ENCODE results near the gene PKNOX2.

PKNOX2 gene

DNA sequence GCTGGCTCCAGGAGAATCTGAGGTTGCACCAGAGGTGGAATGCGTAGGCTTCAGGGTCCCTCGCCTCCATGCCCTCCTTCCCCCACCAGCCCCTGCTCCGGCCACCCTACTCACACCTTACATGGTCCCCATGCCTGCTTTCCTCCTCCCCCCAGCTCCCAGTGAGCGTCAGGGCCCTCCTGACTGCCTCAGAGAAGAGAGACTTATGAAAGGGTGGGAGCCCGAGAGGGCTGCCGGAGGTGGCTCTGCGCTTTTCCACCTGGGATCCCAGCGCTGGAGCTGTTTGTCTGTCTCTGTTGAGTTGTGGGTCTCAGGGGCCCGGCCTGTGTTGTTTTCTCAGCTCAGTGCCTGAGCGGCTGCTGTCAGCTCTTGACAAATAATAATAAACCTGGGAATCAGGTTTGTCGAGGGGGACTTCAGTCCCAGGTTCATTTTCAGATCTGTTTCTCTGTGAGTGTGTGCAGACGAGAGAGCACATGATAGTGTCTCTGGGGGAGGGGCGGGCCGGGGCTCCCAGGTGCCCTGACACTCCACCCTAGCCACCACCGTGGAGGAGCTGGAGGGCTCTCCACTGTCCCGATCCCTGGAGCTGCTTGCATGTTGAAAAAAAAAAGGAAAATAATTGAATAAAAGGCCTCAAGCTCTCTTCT, 177.9 kb downstream of the PKNOX2 start:
- DNase-seq (ENCODE audit: low read depth), result no peak
- TF ChIP-seq, protein P1, sequence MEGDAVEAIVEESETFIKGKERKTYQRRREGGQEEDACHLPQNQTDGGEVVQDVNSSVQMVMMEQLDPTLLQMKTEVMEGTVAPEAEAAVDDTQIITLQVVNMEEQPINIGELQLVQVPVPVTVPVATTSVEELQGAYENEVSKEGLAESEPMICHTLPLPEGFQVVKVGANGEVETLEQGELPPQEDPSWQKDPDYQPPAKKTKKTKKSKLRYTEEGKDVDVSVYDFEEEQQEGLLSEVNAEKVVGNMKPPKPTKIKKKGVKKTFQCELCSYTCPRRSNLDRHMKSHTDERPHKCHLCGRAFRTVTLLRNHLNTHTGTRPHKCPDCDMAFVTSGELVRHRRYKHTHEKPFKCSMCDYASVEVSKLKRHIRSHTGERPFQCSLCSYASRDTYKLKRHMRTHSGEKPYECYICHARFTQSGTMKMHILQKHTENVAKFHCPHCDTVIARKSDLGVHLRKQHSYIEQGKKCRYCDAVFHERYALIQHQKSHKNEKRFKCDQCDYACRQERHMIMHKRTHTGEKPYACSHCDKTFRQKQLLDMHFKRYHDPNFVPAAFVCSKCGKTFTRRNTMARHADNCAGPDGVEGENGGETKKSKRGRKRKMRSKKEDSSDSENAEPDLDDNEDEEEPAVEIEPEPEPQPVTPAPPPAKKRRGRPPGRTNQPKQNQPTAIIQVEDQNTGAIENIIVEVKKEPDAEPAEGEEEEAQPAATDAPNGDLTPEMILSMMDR (conservative IDR thresholded peaks at IDR 0.05; ENCODE audit: control insufficient read depth, insufficient read depth, low read depth, low read length), result no peak
- no peak overlapping the region for H3K4me3 ChIP-seq (ENCODE audit: control insufficient read depth, low read depth, low read length)

DNA sequence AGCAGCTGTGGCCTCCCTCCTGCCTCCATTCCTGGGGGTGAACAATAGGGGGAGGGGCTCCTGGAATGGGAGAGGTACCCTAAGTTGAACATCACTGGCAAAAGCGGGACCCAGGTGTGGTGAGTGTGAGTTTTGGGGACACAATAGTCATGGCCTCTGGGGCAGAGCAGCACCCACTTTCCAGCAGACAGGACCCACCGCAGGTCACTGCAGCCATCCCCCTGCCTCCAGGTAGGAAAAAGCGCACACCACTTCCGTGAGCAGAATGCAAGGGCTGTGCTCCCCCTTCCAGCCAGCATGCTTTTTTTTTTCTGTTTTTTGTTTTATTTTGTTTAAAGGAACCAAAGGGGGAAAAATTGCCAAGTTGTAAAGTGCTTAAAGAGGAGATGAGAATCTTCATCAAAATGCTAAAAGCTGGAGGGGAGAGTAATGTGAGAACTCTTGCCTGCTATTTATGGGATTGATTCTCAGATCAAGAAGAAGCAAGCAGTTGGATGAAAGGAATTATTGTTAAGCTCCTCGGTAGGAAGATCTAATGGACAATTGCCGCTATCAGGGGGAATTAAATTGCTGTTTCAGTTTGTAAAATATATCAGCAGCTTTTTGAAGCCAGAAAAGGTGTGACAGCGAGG, 178.7 kb downstream of the PKNOX2 start:
- H3K4me3 ChIP-seq (ENCODE audit: control insufficient read depth, low read depth, low read length), result no peak overlapping the region
- no peak for DNase-seq (ENCODE audit: low read depth)
- TF ChIP-seq, protein P1 (conservative IDR thresholded peaks at IDR 0.05; ENCODE audit: control insufficient read depth, insufficient read depth, low read depth, low read length), result no peak

DNA sequence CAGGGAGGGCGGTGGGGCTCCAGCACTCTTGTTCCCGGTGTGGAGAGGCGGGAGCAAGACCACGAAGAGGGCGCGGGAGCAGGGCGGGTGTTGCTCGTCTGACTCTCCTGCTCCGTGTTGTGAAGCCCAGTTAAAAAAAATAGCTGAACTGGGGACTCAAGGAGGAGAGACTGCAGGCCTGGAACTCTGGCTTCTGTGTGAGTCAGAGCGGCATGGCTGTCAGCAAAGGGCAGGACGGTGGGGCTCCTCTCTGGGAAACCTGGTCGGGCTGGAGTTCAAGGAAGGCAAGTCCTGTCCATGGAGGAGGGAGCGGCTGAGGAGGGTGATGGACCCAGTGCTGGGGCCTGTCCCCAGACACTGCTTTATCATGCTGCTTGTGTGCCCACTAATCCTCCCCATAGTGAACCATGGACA, 179.2 kb downstream of the PKNOX2 start:
- no peak overlapping the region for H3K4me3 ChIP-seq (ENCODE audit: control insufficient read depth, low read depth, low read length)
- DNase-seq (ENCODE audit: low read depth), result no peak

DNA sequence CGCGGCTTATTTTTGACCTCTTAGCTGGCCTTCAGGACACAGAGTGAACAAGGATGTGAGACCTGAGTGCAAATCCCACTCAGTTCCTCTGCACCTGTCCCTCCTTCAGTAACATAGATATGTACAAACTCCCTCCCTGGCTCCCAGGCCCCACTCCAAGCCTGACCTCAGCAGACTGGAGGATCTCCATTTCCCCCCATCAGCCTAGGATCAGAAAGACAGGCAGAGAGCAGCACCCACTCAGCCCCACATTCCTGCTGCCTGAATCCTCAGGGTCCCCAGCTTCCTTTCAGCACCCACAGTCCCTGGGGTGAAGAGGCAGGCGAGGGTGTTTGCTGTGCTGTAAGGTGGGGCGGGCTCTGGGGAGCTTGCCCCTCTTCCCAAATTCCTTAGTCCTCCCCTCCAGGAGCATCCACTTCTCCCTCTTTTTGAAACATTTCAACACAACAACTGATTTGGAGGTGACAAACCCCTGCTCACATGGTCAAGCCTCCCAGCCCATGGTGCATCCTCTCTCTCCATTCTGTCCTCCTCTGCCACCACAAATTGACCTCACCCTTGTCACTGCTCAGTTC, 180.4 kb downstream of the PKNOX2 start:
- no peak for DNase-seq (ENCODE audit: low read depth)
- H3K4me3 ChIP-seq (ENCODE audit: control insufficient read depth, low read depth, low read length), result no peak overlapping the region
- TF ChIP-seq, protein P1 (conservative IDR thresholded peaks at IDR 0.05; ENCODE audit: control insufficient read depth, insufficient read depth, low read depth, low read length), result no peak

More for the DNA sequence above, 179.2 kb downstream of the PKNOX2 start:
- TF ChIP-seq, protein P1 (conservative IDR thresholded peaks at IDR 0.05; ENCODE audit: control insufficient read depth, insufficient read depth, low read depth, low read length), result no peak

DNA sequence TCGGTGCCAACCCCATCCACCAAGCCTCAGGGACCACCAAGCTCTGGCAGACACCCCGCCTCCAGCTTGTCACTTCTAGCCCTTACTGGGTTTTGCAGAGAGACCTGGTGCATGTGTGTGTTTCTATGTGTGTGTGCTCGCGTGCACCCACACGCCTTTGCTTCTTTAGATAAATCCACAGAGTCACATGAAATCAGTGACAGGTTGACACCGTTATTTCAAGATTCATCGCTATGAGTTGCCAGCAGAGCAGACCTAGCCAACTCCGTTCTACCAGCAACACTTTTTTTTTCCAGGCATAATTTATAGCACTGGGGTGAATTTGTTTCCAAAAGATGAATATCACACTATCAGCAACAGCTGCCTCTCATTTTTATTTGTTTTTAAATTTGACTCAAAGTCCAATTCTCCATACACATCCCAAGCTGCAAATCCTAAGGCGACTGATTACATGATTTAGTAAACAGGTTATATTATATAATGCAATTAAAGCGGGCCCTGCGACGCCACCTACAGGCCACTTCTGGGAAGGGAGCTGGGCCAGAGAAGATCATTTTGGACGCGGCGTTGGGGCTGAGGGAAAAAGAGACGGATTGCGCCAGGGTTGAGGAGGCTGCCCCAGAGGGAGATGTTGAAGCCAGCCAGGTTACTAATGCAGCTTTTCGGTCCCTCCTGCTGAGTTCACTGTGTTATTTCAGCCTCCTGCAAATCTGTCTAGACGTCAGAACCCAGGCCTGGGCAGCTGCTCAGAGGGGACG, 181.0 kb downstream of the PKNOX2 start:
- TF ChIP-seq, protein P1 (conservative IDR thresholded peaks at IDR 0.05; ENCODE audit: control insufficient read depth, insufficient read depth, low read depth, low read length), result peak; percentile 87
- H3K4me3 ChIP-seq (ENCODE audit: control insufficient read depth, low read depth, low read length), result no peak overlapping the region
- DNase-seq (ENCODE audit: low read depth), result peak; percentile 83

DNA sequence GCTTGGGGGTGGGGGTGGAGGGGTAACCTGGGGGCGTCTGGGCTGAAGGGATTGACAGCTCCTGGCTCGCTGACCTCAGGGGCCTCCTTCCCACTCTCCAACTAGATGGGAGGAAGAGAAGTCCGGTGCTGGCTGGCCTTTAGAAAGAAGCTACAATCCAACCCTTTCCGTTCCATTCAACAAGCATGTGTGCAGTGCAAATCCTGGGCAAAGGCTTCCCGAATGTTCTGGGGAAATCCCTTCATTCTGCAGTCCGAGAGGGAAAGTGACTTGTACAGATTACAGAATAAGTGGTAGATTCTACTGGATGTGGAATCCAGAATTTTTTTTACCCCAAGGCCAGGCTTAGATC, 181.6 kb downstream of the PKNOX2 start:
- DNase-seq (ENCODE audit: low read depth), result peak; percentile 46
- no peak overlapping the region for H3K4me3 ChIP-seq (ENCODE audit: control insufficient read depth, low read depth, low read length)
- TF ChIP-seq, protein P1 (conservative IDR thresholded peaks at IDR 0.05; ENCODE audit: control insufficient read depth, insufficient read depth, low read depth, low read length), result no peak

Measured in fibroblast of mammary gland (primary cell).